Measurements from ENCODE around the gene CBX1. TPM values are rescaled to one million over a fixed set of nuclear protein-coding genes. Genes with fewer than 3 reads are reported as not detected.

Gene CBX1
- total and polyA plus RNA-seq, 2 of the 13 experiments (the other 11 are each of a cell fraction or from before 2014, with no cell fraction given), result 17.8 to 108 TPM

DNA sequence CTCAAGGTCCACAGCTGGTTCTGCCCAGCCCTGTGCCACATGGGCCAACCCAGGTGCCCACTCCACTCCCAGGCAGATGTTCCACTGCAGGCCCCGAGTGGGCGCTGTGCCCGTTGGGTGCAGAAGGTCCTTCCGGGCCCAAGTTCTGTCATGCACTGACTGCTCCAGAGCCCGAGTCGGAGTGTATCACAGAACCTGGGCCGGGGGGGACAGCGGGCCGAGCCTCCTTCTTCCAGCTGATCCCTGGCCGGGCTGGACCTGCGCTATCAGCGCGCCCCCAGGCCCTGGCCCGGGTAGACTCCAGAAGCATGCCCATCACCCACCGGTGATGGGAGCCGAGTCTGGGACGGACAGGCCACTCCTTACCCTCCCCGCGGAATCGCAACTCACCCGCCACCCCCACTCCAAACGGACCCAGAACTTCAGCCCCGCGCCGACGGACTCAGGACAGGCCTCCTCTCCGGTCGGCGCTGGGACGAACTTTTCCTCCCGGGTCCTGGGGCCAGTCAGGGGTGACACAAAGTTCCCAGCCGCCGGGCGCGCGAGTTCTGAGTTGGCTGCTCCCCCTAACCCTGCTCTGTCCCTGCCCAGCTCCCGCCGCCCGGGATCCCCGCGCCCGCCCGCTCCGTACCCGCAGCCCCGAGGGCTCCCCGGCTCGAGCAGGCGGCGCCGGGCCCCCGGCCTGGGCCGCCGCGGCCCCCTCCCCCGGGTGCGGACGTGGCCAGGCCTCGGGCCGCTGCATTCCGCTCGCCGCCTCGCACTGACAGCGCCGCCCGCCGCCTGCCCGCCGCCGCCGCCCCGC, 64.0 kb downstream of the CBX1 start, which contains the start of gene COPZ2 (continued):
- no peak for TF ChIP-seq FOXA3 (CRISPR knock-in tag; IDR thresholded peaks at IDR 0.05)
- no peak for TF ChIP-seq FOXP1 (IDR thresholded peaks at IDR 0.05)
- no peak for TF ChIP-seq FOXP1 (CRISPR knock-in tag; IDR thresholded peaks at IDR 0.05)
- no peak for TF ChIP-seq FLYWCH1 (CRISPR knock-in tag; IDR thresholded peaks at IDR 0.05)
- TF ChIP-seq, protein P1, sequence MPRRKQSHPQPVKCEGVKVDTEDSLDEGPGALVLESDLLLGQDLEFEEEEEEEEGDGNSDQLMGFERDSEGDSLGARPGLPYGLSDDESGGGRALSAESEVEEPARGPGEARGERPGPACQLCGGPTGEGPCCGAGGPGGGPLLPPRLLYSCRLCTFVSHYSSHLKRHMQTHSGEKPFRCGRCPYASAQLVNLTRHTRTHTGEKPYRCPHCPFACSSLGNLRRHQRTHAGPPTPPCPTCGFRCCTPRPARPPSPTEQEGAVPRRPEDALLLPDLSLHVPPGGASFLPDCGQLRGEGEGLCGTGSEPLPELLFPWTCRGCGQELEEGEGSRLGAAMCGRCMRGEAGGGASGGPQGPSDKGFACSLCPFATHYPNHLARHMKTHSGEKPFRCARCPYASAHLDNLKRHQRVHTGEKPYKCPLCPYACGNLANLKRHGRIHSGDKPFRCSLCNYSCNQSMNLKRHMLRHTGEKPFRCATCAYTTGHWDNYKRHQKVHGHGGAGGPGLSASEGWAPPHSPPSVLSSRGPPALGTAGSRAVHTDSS (CRISPR knock-in tag; conservative IDR thresholded peaks at IDR 0.05), result peak; percentile 86; the same call in 1 of the 2 replicates
- TF ChIP-seq, protein P2, sequence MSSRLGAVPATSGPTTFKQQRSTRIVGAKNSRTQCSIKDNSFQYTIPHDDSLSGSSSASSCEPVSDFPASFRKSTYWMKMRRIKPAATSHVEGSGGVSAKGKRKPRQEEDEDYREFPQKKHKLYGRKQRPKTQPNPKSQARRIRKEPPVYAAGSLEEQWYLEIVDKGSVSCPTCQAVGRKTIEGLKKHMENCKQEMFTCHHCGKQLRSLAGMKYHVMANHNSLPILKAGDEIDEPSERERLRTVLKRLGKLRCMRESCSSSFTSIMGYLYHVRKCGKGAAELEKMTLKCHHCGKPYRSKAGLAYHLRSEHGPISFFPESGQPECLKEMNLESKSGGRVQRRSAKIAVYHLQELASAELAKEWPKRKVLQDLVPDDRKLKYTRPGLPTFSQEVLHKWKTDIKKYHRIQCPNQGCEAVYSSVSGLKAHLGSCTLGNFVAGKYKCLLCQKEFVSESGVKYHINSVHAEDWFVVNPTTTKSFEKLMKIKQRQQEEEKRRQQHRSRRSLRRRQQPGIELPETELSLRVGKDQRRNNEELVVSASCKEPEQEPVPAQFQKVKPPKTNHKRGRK (CRISPR knock-in tag; IDR thresholded peaks at IDR 0.05), result peak; percentile 72; the same call in 1 of the 2 replicates
- peak; percentile 28; the same call in 1 of the 2 replicates for TF ChIP-seq MIER2 (CRISPR knock-in tag; IDR thresholded peaks at IDR 0.05)
- TF ChIP-seq ZC3H4 (CRISPR knock-in tag; IDR thresholded peaks at IDR 0.05; ENCODE audit: borderline replicate concordance), result no peak
- no peak; the same call in 1 of the 2 replicates for TF ChIP-seq HMG20B (CRISPR knock-in tag; conservative IDR thresholded peaks at IDR 0.05)
- TF ChIP-seq, protein P3, sequence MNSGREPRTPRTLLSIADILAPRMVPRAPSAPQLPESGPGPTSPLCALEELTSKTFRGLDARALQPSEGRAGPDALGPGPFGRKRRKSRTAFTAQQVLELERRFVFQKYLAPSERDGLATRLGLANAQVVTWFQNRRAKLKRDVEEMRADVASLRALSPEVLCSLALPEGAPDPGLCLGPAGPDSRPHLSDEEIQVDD (CRISPR knock-in tag; IDR thresholded peaks at IDR 0.05; ENCODE audit: borderline replicate concordance), result peak; percentile 20; the same call in 1 of the 2 replicates
- 0 out of 2 replicates have a peak, but pooled peaks have one; percentile 57 for TF ChIP-seq ZNF484 (CRISPR knock-in tag; IDR thresholded peaks at IDR 0.05; ENCODE audit: borderline replicate concordance, low read depth)
- TF ChIP-seq, protein P4, sequence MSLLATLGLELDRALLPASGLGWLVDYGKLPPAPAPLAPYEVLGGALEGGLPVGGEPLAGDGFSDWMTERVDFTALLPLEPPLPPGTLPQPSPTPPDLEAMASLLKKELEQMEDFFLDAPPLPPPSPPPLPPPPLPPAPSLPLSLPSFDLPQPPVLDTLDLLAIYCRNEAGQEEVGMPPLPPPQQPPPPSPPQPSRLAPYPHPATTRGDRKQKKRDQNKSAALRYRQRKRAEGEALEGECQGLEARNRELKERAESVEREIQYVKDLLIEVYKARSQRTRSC (CRISPR knock-in tag; IDR thresholded peaks at IDR 0.05; ENCODE audit: low read depth), result no peak
- no peak for TF ChIP-seq MIER3 (CRISPR knock-in tag; IDR thresholded peaks at IDR 0.05; ENCODE audit: borderline replicate concordance)
- TF ChIP-seq ZNF333 (CRISPR knock-in tag; IDR thresholded peaks at IDR 0.05; ENCODE audit: borderline replicate concordance), result no peak
- TF ChIP-seq, protein P5, sequence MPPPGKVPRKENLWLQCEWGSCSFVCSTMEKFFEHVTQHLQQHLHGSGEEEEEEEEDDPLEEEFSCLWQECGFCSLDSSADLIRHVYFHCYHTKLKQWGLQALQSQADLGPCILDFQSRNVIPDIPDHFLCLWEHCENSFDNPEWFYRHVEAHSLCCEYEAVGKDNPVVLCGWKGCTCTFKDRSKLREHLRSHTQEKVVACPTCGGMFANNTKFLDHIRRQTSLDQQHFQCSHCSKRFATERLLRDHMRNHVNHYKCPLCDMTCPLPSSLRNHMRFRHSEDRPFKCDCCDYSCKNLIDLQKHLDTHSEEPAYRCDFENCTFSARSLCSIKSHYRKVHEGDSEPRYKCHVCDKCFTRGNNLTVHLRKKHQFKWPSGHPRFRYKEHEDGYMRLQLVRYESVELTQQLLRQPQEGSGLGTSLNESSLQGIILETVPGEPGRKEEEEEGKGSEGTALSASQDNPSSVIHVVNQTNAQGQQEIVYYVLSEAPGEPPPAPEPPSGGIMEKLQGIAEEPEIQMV (CRISPR knock-in tag; IDR thresholded peaks at IDR 0.05; ENCODE audit: low read depth), result no peak; the same call in 1 of the 2 replicates
- TF ChIP-seq, protein P6, sequence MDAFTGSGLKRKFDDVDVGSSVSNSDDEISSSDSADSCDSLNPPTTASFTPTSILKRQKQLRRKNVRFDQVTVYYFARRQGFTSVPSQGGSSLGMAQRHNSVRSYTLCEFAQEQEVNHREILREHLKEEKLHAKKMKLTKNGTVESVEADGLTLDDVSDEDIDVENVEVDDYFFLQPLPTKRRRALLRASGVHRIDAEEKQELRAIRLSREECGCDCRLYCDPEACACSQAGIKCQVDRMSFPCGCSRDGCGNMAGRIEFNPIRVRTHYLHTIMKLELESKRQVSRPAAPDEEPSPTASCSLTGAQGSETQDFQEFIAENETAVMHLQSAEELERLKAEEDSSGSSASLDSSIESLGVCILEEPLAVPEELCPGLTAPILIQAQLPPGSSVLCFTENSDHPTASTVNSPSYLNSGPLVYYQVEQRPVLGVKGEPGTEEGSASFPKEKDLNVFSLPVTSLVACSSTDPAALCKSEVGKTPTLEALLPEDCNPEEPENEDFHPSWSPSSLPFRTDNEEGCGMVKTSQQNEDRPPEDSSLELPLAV (CRISPR knock-in tag; conservative IDR thresholded peaks at IDR 0.05; ENCODE audit: low read depth), result no peak
- TF ChIP-seq ZNF30 (CRISPR knock-in tag; IDR thresholded peaks at IDR 0.05), result no peak
- TF ChIP-seq IRF2 (CRISPR knock-in tag; IDR thresholded peaks at IDR 0.05), result 0 out of 2 replicates have a peak, but pooled peaks have one; percentile 25
